HepG2 (cell line): Measurements from ENCODE around the gene AANAT. TPM values are rescaled to one million over a fixed set of nuclear protein-coding genes. Genes with fewer than 3 reads are reported as not detected.

ENCODE experiments used
- ARNTL ChIP-seq: sonication (generic); formaldehyde crosslinking; IDR thresholded peaks from 2 replicates; pipeline ENCODE4 v1.4.0; 2020; ENCODE audit warnings: mild to moderate bottlenecking, missing genetic modification reagents
- BORCS8-MEF2B ChIP-seq: sonication (generic); formaldehyde crosslinking; IDR thresholded peaks from 2 replicates; pipeline ENCODE4 v1.8.0; 2022; ENCODE audit warnings: mild to moderate bottlenecking, missing genetic modification reagents
- HNRNPUL1 ChIP-seq: fragments of 200-400 bp; formaldehyde crosslinking; IDR thresholded peaks from 2 replicates; pipeline ENCODE4 v1.6.1; 2017; ENCODE audit warnings: low read depth, mild to moderate bottlenecking, low read length, moderate library complexity
- LCORL ChIP-seq, 2 experiments: fragments of 450-650 bp in 1 of 2; sonication (generic) in 1 of 2; formaldehyde crosslinking in 1 of 2; IDR thresholded peaks; 2 replicates each; pipeline versions ENCODE4 v1.5.0 to v1.6.1; 2017 to 2020; ENCODE audit warnings: antibody characterized with exemption in 1 of 2, missing genetic modification reagents in 1 of 2
- PPARG ChIP-seq: conservative IDR thresholded peaks from 2 replicates; pipeline ENCODE4 v1.6.1; 2016; ENCODE audit warnings: missing biosample characterization, missing genetic modification reagents
- SALL1 ChIP-seq: sonication (generic); formaldehyde crosslinking; IDR thresholded peaks from 2 replicates; pipeline ENCODE4 v1.8.0; 2022; ENCODE audit warnings: mild to moderate bottlenecking, missing genetic modification reagents
- TSC22D2 ChIP-seq: sonication (generic); formaldehyde crosslinking; IDR thresholded peaks from 2 replicates; pipeline ENCODE4 v1.5.1; 2020; ENCODE audit warnings: missing genetic modification reagents, mild to moderate bottlenecking, borderline replicate concordance
- XBP1 ChIP-seq: sonication (generic); formaldehyde crosslinking; IDR thresholded peaks from 2 replicates; pipeline ENCODE4 v1.5.0; 2020; ENCODE audit warnings: missing genetic modification reagents
- ZFP36 ChIP-seq: fragments of 150-350 bp; IDR thresholded peaks from 2 replicates; pipeline ENCODE4 v1.6.1; 2018; ENCODE audit warnings: borderline replicate concordance, low read length, low read depth; ENCODE audit not compliant: partially characterized antibody
- ZFP37 ChIP-seq: sonication (generic); formaldehyde crosslinking; IDR thresholded peaks from 2 replicates; pipeline ENCODE4 v1.4.0; 2020; ENCODE audit warnings: missing genetic modification reagents, borderline replicate concordance
- ZNF143 ChIP-seq: sonication (generic); formaldehyde crosslinking; IDR thresholded peaks from 2 replicates; pipeline ENCODE4 v1.4.0; 2020; ENCODE audit warnings: missing genetic modification reagents
- ZNF205 ChIP-seq: IDR thresholded peaks from 2 replicates; pipeline ENCODE4 v1.6.1; 2018; ENCODE audit warnings: missing biosample characterization, missing genetic modification reagents
- ZNF44 ChIP-seq: sonication (generic); formaldehyde crosslinking; IDR thresholded peaks from 2 replicates; pipeline ENCODE4 v1.5.1; 2020; ENCODE audit warnings: mild to moderate bottlenecking, missing genetic modification reagents
- ZNF547 ChIP-seq: sonication (generic); formaldehyde crosslinking; IDR thresholded peaks from 2 replicates; pipeline ENCODE4 v1.5.1; 2020; ENCODE audit warnings: mild to moderate bottlenecking, missing genetic modification reagents
- ZNF572 ChIP-seq: sonication (generic); formaldehyde crosslinking; IDR thresholded peaks from 2 replicates; pipeline ENCODE4 v1.5.1; 2020; ENCODE audit warnings: mild to moderate bottlenecking, missing genetic modification reagents
- ZSCAN9 ChIP-seq: IDR thresholded peaks from 2 replicates; pipeline ENCODE4 v1.6.1; 2016; ENCODE audit warnings: borderline replicate concordance
- polyA plus RNA-seq, 8 experiments: library from polyadenylated mRNA; depleted of rRNA in 3 of 8; stranded (reverse) in 7 of 8; unstranded in 1 of 8; fragments of >200 nt; fragmentation: Illumina TruSeq in 4 of 8; extraction: Trizol in 4 of 8; gene quantifications; 2 replicates each; pipeline versions ENCODE4 v1.2.1 to v1.2.3, GENCODE V29; 2011 to 2016; ENCODE audit warnings: low read depth in 4 of 8, missing spikeins in 1 of 8, mixed read lengths in 1 of 8; ENCODE audit not compliant: insufficient read depth in 1 of 8
- total RNA-seq, 5 experiments: library from RNA; depleted of rRNA; stranded (reverse); fragments of >200 nt; fragmentation: Illumina TruSeq; extraction: Trizol; gene quantifications; 2 replicates each; pipeline ENCODE4 v1.2.3, GENCODE V29; 2016; ENCODE audit warnings: low read depth in 1 of 5
- TF ChIP-seq, protein P1 (sequence below): sonication (generic); formaldehyde crosslinking; IDR thresholded peaks from 2 replicates; pipeline ENCODE4 v1.4.0; 2020; ENCODE audit warnings: missing genetic modification reagents
- TF ChIP-seq, protein P2 (sequence below): IDR thresholded peaks from 2 replicates; pipeline ENCODE4 v1.6.1; 2016; ENCODE audit warnings: missing compliant biosample characterization, missing genetic modification reagents, borderline replicate concordance
- TF ChIP-seq, protein P3 (sequence below): sonication (generic); formaldehyde crosslinking; IDR thresholded peaks from 2 replicates; pipeline ENCODE4 v1.4.0; 2020; ENCODE audit warnings: missing genetic modification reagents

AANAT gene
- total and polyA plus RNA-seq, 2 of the 13 experiments (the other 11 are each of a cell fraction or from before 2014, with no cell fraction given) = 0.07 TPM; not detected in 1

DNA sequence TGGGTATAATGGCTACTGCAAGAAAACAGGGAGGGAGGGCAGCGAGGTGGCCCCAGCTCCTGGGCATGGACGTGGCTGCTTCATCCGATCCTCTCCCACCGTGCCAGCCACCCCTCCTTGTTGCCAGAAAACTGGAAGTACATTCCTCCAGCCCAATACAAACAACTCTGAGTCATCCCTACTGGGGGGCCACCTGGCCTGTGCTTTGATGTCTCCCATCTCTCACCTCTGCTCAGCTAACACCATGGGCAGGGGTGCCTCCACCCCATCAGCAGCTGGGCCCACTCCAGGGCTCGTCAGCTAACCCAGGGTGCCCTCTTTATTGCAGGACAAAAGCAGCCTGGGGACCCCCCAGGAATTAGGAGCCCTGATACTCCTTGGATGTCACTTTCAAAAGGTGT, 31.9 kb downstream of the AANAT start (continued):
- TF ChIP-seq, protein P1, sequence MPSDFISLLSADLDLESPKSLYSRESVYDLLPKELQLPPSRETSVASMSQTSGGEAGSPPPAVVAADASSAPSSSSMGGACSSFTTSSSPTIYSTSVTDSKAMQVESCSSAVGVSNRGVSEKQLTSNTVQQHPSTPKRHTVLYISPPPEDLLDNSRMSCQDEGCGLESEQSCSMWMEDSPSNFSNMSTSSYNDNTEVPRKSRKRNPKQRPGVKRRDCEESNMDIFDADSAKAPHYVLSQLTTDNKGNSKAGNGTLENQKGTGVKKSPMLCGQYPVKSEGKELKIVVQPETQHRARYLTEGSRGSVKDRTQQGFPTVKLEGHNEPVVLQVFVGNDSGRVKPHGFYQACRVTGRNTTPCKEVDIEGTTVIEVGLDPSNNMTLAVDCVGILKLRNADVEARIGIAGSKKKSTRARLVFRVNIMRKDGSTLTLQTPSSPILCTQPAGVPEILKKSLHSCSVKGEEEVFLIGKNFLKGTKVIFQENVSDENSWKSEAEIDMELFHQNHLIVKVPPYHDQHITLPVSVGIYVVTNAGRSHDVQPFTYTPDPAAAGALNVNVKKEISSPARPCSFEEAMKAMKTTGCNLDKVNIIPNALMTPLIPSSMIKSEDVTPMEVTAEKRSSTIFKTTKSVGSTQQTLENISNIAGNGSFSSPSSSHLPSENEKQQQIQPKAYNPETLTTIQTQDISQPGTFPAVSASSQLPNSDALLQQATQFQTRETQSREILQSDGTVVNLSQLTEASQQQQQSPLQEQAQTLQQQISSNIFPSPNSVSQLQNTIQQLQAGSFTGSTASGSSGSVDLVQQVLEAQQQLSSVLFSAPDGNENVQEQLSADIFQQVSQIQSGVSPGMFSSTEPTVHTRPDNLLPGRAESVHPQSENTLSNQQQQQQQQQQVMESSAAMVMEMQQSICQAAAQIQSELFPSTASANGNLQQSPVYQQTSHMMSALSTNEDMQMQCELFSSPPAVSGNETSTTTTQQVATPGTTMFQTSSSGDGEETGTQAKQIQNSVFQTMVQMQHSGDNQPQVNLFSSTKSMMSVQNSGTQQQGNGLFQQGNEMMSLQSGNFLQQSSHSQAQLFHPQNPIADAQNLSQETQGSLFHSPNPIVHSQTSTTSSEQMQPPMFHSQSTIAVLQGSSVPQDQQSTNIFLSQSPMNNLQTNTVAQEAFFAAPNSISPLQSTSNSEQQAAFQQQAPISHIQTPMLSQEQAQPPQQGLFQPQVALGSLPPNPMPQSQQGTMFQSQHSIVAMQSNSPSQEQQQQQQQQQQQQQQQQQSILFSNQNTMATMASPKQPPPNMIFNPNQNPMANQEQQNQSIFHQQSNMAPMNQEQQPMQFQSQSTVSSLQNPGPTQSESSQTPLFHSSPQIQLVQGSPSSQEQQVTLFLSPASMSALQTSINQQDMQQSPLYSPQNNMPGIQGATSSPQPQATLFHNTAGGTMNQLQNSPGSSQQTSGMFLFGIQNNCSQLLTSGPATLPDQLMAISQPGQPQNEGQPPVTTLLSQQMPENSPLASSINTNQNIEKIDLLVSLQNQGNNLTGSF (CRISPR knock-in tag) = no peak
- TF ChIP-seq ZFP36 (no peak), ARNTL (CRISPR knock-in tag) (0 out of 2 replicates have a peak, but pooled peaks have one; percentile 30), BORCS8-MEF2B (CRISPR knock-in tag) (peak; percentile 67; the same call in 1 of the 2 replicates), LCORL (IDR thresholded peaks at IDR 0.05) (peak; percentile 38; the same call in 1 of the 2 replicates), LCORL (CRISPR knock-in tag; IDR thresholded peaks at IDR 0.05) (peak; percentile 99), ZNF44 (CRISPR knock-in tag) (no peak), ZNF205 (no peak; the same call in 1 of the 2 replicates), SALL1 (peak; percentile 79), HNRNPUL1 (no peak), ZFP37 (CRISPR knock-in tag) (peak; percentile 55; the same call in 1 of the 2 replicates), ZSCAN9 (CRISPR knock-in tag) (peak; percentile 98), XBP1 (CRISPR knock-in tag) (no peak), ZNF547 (CRISPR knock-in tag) (no peak; the same call in 1 of the 2 replicates), ZNF572 (CRISPR knock-in tag) (no peak), TSC22D2 (no peak), PPARG (CRISPR knock-in tag) (peak; percentile 92), ZNF143 (CRISPR knock-in tag) (no peak)
- TF ChIP-seq, protein P2, sequence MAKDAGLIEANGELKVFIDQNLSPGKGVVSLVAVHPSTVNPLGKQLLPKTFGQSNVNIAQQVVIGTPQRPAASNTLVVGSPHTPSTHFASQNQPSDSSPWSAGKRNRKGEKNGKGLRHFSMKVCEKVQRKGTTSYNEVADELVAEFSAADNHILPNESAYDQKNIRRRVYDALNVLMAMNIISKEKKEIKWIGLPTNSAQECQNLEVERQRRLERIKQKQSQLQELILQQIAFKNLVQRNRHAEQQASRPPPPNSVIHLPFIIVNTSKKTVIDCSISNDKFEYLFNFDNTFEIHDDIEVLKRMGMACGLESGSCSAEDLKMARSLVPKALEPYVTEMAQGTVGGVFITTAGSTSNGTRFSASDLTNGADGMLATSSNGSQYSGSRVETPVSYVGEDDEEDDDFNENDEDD (CRISPR knock-in tag) = peak; percentile 42; the same call in 1 of the 2 replicates
- TF ChIP-seq, protein P3, sequence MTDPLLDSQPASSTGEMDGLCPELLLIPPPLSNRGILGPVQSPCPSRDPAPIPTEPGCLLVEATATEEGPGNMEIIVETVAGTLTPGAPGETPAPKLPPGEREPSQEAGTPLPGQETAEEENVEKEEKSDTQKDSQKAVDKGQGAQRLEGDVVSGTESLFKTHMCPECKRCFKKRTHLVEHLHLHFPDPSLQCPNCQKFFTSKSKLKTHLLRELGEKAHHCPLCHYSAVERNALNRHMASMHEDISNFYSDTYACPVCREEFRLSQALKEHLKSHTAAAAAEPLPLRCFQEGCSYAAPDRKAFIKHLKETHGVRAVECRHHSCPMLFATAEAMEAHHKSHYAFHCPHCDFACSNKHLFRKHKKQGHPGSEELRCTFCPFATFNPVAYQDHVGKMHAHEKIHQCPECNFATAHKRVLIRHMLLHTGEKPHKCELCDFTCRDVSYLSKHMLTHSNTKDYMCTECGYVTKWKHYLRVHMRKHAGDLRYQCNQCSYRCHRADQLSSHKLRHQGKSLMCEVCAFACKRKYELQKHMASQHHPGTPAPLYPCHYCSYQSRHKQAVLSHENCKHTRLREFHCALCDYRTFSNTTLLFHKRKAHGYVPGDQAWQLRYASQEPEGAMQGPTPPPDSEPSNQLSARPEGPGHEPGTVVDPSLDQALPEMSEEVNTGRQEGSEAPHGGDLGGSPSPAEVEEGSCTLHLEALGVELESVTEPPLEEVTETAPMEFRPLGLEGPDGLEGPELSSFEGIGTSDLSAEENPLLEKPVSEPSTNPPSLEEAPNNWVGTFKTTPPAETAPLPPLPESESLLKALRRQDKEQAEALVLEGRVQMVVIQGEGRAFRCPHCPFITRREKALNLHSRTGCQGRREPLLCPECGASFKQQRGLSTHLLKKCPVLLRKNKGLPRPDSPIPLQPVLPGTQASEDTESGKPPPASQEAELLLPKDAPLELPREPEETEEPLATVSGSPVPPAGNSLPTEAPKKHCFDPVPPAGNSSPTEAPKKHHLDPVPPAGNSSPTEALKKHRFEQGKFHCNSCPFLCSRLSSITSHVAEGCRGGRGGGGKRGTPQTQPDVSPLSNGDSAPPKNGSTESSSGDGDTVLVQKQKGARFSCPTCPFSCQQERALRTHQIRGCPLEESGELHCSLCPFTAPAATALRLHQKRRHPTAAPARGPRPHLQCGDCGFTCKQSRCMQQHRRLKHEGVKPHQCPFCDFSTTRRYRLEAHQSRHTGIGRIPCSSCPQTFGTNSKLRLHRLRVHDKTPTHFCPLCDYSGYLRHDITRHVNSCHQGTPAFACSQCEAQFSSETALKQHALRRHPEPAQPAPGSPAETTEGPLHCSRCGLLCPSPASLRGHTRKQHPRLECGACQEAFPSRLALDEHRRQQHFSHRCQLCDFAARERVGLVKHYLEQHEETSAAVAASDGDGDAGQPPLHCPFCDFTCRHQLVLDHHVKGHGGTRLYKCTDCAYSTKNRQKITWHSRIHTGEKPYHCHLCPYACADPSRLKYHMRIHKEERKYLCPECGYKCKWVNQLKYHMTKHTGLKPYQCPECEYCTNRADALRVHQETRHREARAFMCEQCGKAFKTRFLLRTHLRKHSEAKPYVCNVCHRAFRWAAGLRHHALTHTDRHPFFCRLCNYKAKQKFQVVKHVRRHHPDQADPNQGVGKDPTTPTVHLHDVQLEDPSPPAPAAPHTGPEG (CRISPR knock-in tag) = no peak
